Breast epithelium (tissue), 3 donors: ENCODE results near the gene HS6ST3.
"Not testable (repeated sequence)": the region's sequence is repeated elsewhere in the genome, so short reads cannot be mapped to it uniquely, and the experiment has no call there.

ENCODE experiments used
- CTCF ChIP-seq, 3 donors: fragments of 450-650 bp; IDR thresholded peaks; one replicate each; pipeline ENCODE4 v1.5.1; 2016 to 2017; ENCODE audit warnings: antibody characterized with exemption in 3 of 3, mild to moderate bottlenecking in 3 of 3, moderate library complexity in 3 of 3
- POLR2A ChIP-seq: fragments of 450-650 bp; IDR thresholded peaks from one replicate; pipeline ENCODE4 v1.6.1; 2016; ENCODE audit warnings: antibody characterized with exemption, mild to moderate bottlenecking, moderate library complexity
- POLR2AphosphoS5 ChIP-seq, 3 donors: sonication (generic); formaldehyde crosslinking; IDR thresholded peaks; one replicate each; pipeline ENCODE4 v1.6.1; 2017; ENCODE audit warnings: antibody characterized with exemption in 3 of 3

- not testable (repeated sequence) for TF ChIP-seq POLR2AphosphoS5 (IDR thresholded peaks at IDR 0.05); POLR2A; CTCF (IDR thresholded peaks at IDR 0.05)
Observed at GRCh38 chr13:96051946-96052345, 38.0 kb upstream of the HS6ST3 start.
